ENCODE measurements around the gene FKBP8. TPM values are rescaled to one million over a fixed set of nuclear protein-coding genes. Genes with fewer than 3 reads are reported as not detected.

Gene FKBP8
- total RNA-seq, 1 experiment from 2014 or later: 182 TPM

DNA sequence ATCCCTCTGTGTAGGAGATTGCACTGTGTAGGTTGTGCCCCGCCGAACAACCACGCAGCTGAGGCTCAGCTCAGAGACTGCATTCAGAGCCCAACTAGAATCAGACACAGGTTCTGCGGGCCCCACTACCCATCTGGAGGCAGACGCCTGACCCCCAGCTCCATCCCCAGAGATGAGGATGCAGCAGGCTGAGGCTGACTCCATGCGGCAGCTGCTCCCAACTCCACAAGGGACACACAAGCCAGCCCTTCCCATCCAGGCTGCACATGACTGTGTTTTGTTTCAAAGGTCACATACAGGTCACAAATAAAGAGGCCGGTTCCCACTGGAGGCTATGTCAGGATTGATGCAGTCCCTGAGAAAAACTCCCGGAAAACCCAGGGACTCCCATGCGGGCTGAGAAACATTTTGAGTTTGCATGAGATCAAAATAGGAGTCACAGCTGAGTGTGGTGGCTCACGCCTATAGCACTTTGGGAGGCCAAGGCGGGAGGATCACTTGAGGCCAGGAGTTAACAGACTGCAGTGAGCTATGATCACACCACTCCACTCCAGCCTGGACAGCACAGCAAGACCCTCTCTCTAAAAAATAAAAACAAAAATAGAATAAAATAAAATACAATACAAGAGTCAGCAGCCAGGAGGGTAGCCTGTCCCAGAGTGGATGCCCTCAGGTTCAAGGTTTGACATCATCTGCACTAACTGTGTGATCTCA is 35.5 kb downstream of the FKBP8 start:
- Histone ChIP-seq H3K4me1 (ENCODE audit: control insufficient read depth, insufficient read depth, low read length) (peaks cover 21% of the 10 kb centered on the region), H3K27ac (ENCODE audit: low read length) (no peak overlapping the region), H3K27me3 (ENCODE audit: control insufficient read depth, insufficient read depth, low read length) (no peaks in the 10 kb centered on the region), H3K4me3 (ENCODE audit: low read depth in 2 of 2, low read length in 2 of 2) (no peak overlapping the region), H3K9me3 (ENCODE audit: control insufficient read depth, insufficient read depth, low read depth, low read length) (no peaks in the 10 kb centered on the region), H3K36me3 (ENCODE audit: control insufficient read depth, insufficient read depth, low read length) (no peaks in the 10 kb centered on the region)
- TF ChIP-seq POLR2AphosphoS5 (IDR thresholded peaks at IDR 0.05; ENCODE audit: low read depth, low read length) (no peak), SIN3A (IDR thresholded peaks at IDR 0.05; ENCODE audit: borderline replicate concordance, insufficient read depth, low read depth, low read length) (no peak), TCF7L2 (IDR thresholded peaks at IDR 0.05; ENCODE audit: low read depth, low read length) (no peak)
- TF ChIP-seq, protein P1, sequence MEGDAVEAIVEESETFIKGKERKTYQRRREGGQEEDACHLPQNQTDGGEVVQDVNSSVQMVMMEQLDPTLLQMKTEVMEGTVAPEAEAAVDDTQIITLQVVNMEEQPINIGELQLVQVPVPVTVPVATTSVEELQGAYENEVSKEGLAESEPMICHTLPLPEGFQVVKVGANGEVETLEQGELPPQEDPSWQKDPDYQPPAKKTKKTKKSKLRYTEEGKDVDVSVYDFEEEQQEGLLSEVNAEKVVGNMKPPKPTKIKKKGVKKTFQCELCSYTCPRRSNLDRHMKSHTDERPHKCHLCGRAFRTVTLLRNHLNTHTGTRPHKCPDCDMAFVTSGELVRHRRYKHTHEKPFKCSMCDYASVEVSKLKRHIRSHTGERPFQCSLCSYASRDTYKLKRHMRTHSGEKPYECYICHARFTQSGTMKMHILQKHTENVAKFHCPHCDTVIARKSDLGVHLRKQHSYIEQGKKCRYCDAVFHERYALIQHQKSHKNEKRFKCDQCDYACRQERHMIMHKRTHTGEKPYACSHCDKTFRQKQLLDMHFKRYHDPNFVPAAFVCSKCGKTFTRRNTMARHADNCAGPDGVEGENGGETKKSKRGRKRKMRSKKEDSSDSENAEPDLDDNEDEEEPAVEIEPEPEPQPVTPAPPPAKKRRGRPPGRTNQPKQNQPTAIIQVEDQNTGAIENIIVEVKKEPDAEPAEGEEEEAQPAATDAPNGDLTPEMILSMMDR (IDR thresholded peaks at IDR 0.05): no peak
- TF ChIP-seq, protein P2, sequence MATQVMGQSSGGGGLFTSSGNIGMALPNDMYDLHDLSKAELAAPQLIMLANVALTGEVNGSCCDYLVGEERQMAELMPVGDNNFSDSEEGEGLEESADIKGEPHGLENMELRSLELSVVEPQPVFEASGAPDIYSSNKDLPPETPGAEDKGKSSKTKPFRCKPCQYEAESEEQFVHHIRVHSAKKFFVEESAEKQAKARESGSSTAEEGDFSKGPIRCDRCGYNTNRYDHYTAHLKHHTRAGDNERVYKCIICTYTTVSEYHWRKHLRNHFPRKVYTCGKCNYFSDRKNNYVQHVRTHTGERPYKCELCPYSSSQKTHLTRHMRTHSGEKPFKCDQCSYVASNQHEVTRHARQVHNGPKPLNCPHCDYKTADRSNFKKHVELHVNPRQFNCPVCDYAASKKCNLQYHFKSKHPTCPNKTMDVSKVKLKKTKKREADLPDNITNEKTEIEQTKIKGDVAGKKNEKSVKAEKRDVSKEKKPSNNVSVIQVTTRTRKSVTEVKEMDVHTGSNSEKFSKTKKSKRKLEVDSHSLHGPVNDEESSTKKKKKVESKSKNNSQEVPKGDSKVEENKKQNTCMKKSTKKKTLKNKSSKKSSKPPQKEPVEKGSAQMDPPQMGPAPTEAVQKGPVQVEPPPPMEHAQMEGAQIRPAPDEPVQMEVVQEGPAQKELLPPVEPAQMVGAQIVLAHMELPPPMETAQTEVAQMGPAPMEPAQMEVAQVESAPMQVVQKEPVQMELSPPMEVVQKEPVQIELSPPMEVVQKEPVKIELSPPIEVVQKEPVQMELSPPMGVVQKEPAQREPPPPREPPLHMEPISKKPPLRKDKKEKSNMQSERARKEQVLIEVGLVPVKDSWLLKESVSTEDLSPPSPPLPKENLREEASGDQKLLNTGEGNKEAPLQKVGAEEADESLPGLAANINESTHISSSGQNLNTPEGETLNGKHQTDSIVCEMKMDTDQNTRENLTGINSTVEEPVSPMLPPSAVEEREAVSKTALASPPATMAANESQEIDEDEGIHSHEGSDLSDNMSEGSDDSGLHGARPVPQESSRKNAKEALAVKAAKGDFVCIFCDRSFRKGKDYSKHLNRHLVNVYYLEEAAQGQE (IDR thresholded peaks at IDR 0.05; ENCODE audit: insufficient read depth in 1 of 2, low read depth in 2 of 2, low read length in 1 of 2): no peak
- BruUV-seq (replicated peaks): no TSS peak
- POLR2A ChIA-PET: interaction anchor here (0.5 kb wide), 1 partner anchor 14 kb away, joined by 4 read pairs; the partner anchor contains the start of gene ELL
- ATAC-seq (no peak), DNase-seq (ENCODE audit: low read depth, low spot score) (no peak)
- CTCF ChIA-PET: no interaction called here
- intact Hi-C loops (cut with micrococcal nuclease; ENCODE audit: unreplicated experiment): no loop called here
- in situ Hi-C loops (cut with HindIII; ENCODE audit: low pct_unique_long_range_greater_than_20kb, low sequenced_read_pairs): no loop called here

DNA sequence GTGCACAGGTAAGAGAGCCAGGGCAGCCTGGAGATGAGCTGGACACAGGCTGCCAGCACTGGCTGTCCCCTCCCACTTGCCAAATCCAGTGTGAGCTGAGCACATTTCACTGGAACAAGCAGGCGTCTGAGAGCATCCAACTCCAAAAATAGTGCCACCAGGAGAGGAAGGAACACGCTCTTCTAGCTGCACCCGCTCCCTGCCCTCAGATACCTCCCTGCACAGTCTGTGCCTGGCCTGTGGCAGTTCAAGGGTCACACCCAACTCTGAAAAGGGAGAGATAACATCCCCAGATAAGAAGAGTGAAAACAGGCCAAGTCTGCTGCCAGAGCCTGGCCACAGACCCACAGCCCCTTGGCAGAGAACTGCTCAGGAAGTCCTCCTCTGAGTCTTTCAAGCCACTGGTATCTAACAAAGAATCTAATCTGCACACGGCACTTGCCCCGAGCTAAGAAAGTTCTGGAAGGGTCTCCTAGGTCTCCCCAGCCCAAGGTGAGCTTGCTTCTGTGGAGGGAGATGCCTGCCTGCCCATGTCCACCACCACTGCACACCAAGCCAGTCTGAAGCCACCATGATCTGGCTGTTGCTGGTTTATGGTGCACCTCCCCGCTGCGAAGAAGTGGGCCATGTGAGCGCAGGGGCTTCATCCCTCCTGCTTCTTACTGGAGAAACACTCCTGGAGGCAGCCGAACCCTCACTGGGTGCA is 36.2 kb downstream of the FKBP8 start:
- no TSS peak for BruUV-seq (replicated peaks)
- H3K27ac ChIP-seq (ENCODE audit: low read length): no peak overlapping the region
- ATAC-seq: no peak
- no peak overlapping the region for H3K4me3 ChIP-seq (ENCODE audit: low read depth in 2 of 2, low read length in 2 of 2)
- CTCF ChIA-PET: interaction anchor here (0.6 kb wide), 1 partner anchor 27 kb away, joined by 3 read pairs; no protein-coding TSS in a partner anchor
- POLR2A ChIA-PET: interaction anchor here (0.6 kb wide), 1 partner anchor 410 kb away, joined by 4 read pairs; no protein-coding TSS in a partner anchor
- no peak for TF ChIP-seq TCF7L2 (IDR thresholded peaks at IDR 0.05; ENCODE audit: low read depth, low read length)
- TF ChIP-seq SIN3A (IDR thresholded peaks at IDR 0.05; ENCODE audit: borderline replicate concordance, insufficient read depth, low read depth, low read length): no peak
- no peak for TF ChIP-seq POLR2AphosphoS5 (IDR thresholded peaks at IDR 0.05; ENCODE audit: low read depth, low read length)
- TF ChIP-seq, protein P1 (IDR thresholded peaks at IDR 0.05): no peak
- intact Hi-C loops (cut with micrococcal nuclease; ENCODE audit: unreplicated experiment): no loop called here
- H3K27me3 ChIP-seq (ENCODE audit: control insufficient read depth, insufficient read depth, low read length): no peaks in the 10 kb centered on the region
- in situ Hi-C loops (cut with HindIII; ENCODE audit: low pct_unique_long_range_greater_than_20kb, low sequenced_read_pairs): no loop called here
- H3K4me1 ChIP-seq (ENCODE audit: control insufficient read depth, insufficient read depth, low read length): peaks cover 24% of the 10 kb centered on the region
- no peaks in the 10 kb centered on the region for H3K36me3 ChIP-seq (ENCODE audit: control insufficient read depth, insufficient read depth, low read length)
- DNase-seq (ENCODE audit: low read depth, low spot score): no peak
- no peaks in the 10 kb centered on the region for H3K9me3 ChIP-seq (ENCODE audit: control insufficient read depth, insufficient read depth, low read depth, low read length)
